ENCODE data around the gene KRTAP4-8. TPM values are rescaled to one million over a fixed set of nuclear protein-coding genes. Genes with fewer than 3 reads are reported as not detected.
"Not testable (repeated sequence)": the region's sequence is repeated elsewhere in the genome, so short reads cannot be mapped to it uniquely, and the experiment has no call there.

The KRTAP4-8 gene
- total RNA-seq, 6 experiments from 2014 or later: not detected

- Mint-ChIP-seq H3K27ac (no peak overlapping the region), H3K27me3 (ENCODE audit: insufficient read depth) (no peaks in the 10 kb centered on the region), H3K9me3 (no peaks in the 10 kb centered on the region; the same call in 1 of the 2 replicates), H3K4me1 (ENCODE audit: low read depth) (peaks cover 21% of the 10 kb centered on the region), H3K4me3 (no peak overlapping the region), H3K36me3 (ENCODE audit: low read depth) (peaks cover 22% of the 10 kb centered on the region)
- no peak for TF ChIP-seq CTCF (IDR thresholded peaks at IDR 0.05)
- DNase-seq: no peak
Measured at GRCh38 chr17:41073676-41074075, 24.3 kb downstream of the KRTAP4-8 start.

GRCh38 chr17:41071606-41072360 is 26.2 kb downstream of the KRTAP4-8 start:
- no peak for TF ChIP-seq CTCF (IDR thresholded peaks at IDR 0.05)
- Mint-ChIP-seq H3K4me3 (no peak overlapping the region), H3K27ac (no peak overlapping the region), H3K36me3 (ENCODE audit: low read depth) (peaks cover 15% of the 10 kb centered on the region), H3K4me1 (ENCODE audit: low read depth) (peaks cover 34% of the 10 kb centered on the region), H3K9me3 (no peaks in the 10 kb centered on the region; the same call in 1 of the 2 replicates), H3K27me3 (ENCODE audit: insufficient read depth) (no peaks in the 10 kb centered on the region)
- no peak for DNase-seq

GRCh38 chr17:41069031-41069430 is 28.9 kb downstream of the KRTAP4-8 start:
- no peak for TF ChIP-seq CTCF (IDR thresholded peaks at IDR 0.05)
- Mint-ChIP-seq H3K27ac (no peak overlapping the region), H3K9me3 (no peaks in the 10 kb centered on the region), H3K36me3 (ENCODE audit: low read depth) (peaks cover 5% of the 10 kb centered on the region), H3K4me3 (no peak overlapping the region), H3K27me3 (ENCODE audit: insufficient read depth) (0 out of 2 replicates have a peak, but pooled peaks cover 3% of the 10 kb centered on the region), H3K4me1 (ENCODE audit: low read depth) (peaks cover 38% of the 10 kb centered on the region)
- no peak for DNase-seq

GRCh38 chr17:41067281-41067680 is 30.7 kb downstream of the KRTAP4-8 start:
- peaks cover 5% of the 10 kb centered on the region for H3K36me3 Mint-ChIP-seq (ENCODE audit: low read depth)
- peak overlapping the region; percentile 83 for H3K27ac Mint-ChIP-seq
- H3K4me3 Mint-ChIP-seq: no peak overlapping the region
- peak; percentile 43 for DNase-seq
- no peak for TF ChIP-seq CTCF (IDR thresholded peaks at IDR 0.05)
- no peaks in the 10 kb centered on the region for H3K9me3 Mint-ChIP-seq
- 0 out of 2 replicates have a peak, but pooled peaks cover 3% of the 10 kb centered on the region for H3K27me3 Mint-ChIP-seq (ENCODE audit: insufficient read depth)
- peaks cover 56% of the 10 kb centered on the region for H3K4me1 Mint-ChIP-seq (ENCODE audit: low read depth)

GRCh38 chr17:41065829-41066624 is 31.9 kb downstream of the KRTAP4-8 start, which contains the start of gene KRTAP2-4:
KRTAP2-4 (minus strand) TSS chr17:41065879; CDS start chr17:41065845, 34 bp downstream.
- H3K9me3 Mint-ChIP-seq: no peaks in the 10 kb centered on the region
- peak within 1 kb of the TSS; percentile 83 for H3K27ac Mint-ChIP-seq

DNA sequence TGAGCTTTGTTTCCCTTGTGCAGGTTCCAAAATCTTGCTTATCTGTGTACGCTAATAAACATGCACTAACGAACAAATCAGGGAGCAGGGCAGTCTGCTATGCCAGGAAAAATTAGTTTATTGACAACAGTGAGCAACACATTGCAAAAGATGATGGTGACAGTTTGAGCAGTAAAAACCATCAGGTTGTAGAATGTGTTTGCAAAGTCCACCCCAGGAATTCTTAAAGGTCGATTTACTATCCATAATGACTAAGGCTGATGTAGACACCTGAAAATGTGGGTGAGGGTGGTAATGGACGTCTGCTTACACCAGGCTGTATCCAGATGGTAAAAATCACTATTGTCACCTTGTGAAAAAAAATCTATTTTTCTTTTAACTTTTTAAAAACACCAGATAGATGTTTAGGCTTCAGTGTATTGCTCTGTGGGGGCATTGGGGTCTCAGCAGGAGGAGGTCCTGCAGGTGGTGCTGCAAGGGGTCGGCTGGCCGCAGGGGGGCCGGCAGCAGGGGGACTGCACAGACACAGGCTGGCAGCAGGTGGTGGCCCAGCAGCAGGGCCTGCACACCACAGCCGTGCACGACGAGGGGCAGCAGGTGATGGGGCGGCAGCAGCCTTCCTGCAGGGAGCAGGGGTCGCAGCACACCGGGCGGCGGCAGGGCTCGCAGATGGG is 32.8 kb downstream of the KRTAP4-8 start:
- DNase-seq; H3K36me3 Mint-ChIP-seq (ENCODE audit: low read depth); H3K9me3 Mint-ChIP-seq; H3K4me3 Mint-ChIP-seq; H3K27me3 Mint-ChIP-seq (ENCODE audit: insufficient read depth): not testable (repeated sequence)
- H3K4me1 Mint-ChIP-seq (ENCODE audit: low read depth): peaks cover 77% of the 10 kb centered on the region
- H3K27ac Mint-ChIP-seq: peak overlapping the region; percentile 38; the same call in 1 of the 2 replicates

More at GRCh38 chr17:41065829-41066624, 31.9 kb downstream of the KRTAP4-8 start, which contains the start of gene KRTAP2-4:
- Mint-ChIP-seq H3K4me1 (ENCODE audit: low read depth) (peaks cover 68% of the 10 kb centered on the region), H3K4me3 (no peak within 1 kb of the TSS), H3K27me3 (ENCODE audit: insufficient read depth) (peaks cover 4% of the 10 kb centered on the region), H3K36me3 (ENCODE audit: low read depth) (peaks cover 5% of the 10 kb centered on the region)
- peak; percentile 90 for DNase-seq
- no peak for TF ChIP-seq CTCF (IDR thresholded peaks at IDR 0.05)
